Measurements from ENCODE around the gene WRNIP1.

WRNIP1 gene

GRCh38 chr6:2760882-2761842 is 4.0 kb upstream of the WRNIP1 start:
- TF ChIP-seq MAX (IDR thresholded peaks at IDR 0.05) (no peak), CEBPB (IDR thresholded peaks at IDR 0.05) (no peak), EP300 (IDR thresholded peaks at IDR 0.05; ENCODE audit: borderline replicate concordance) (no peak), FOXM1 (IDR thresholded peaks at IDR 0.05; ENCODE audit: borderline replicate concordance, low read depth) (no peak), TCF12 (IDR thresholded peaks at IDR 0.05; ENCODE audit: low read depth) (no peak), USF1 (IDR thresholded peaks at IDR 0.05) (no peak), TAF1 (IDR thresholded peaks at IDR 0.05; ENCODE audit: low read depth) (no peak)

- no peak for TF ChIP-seq FOXM1 (IDR thresholded peaks at IDR 0.05; ENCODE audit: borderline replicate concordance, low read depth)
- no peak for TF ChIP-seq TAF1 (IDR thresholded peaks at IDR 0.05; ENCODE audit: low read depth)
- no peak for TF ChIP-seq NFIC (IDR thresholded peaks at IDR 0.05)
- TF ChIP-seq REST (IDR thresholded peaks at IDR 0.05; ENCODE audit: low read depth): no peak
- TF ChIP-seq USF1 (IDR thresholded peaks at IDR 0.05): no peak
- TF ChIP-seq ZBTB7A (IDR thresholded peaks at IDR 0.05; ENCODE audit: low read depth): no peak
- no peak for TF ChIP-seq RAD21 (IDR thresholded peaks at IDR 0.05; ENCODE audit: low read depth)
- no peak for TF ChIP-seq EP300 (IDR thresholded peaks at IDR 0.05; ENCODE audit: borderline replicate concordance)
- TF ChIP-seq TCF12 (IDR thresholded peaks at IDR 0.05; ENCODE audit: low read depth): no peak
- TF ChIP-seq EGR1 (IDR thresholded peaks at IDR 0.05): no peak
- no peak for TF ChIP-seq CREB1 (IDR thresholded peaks at IDR 0.05; ENCODE audit: low read depth)
- no peak for TF ChIP-seq YY1 (IDR thresholded peaks at IDR 0.05; ENCODE audit: low read depth)
- TF ChIP-seq MAX (IDR thresholded peaks at IDR 0.05): no peak
- TF ChIP-seq TEAD4 (IDR thresholded peaks at IDR 0.05): no peak
- TF ChIP-seq CEBPB (IDR thresholded peaks at IDR 0.05): no peak
Observed at GRCh38 chr6:2763345-2763841, 1.8 kb upstream of the WRNIP1 start.

GRCh38 chr6:2763876-2764540 is 1.2 kb upstream of the WRNIP1 start:
- TF ChIP-seq YY1 (IDR thresholded peaks at IDR 0.05; ENCODE audit: low read depth) (no peak), MAX (IDR thresholded peaks at IDR 0.05) (no peak), TCF12 (IDR thresholded peaks at IDR 0.05; ENCODE audit: low read depth) (no peak), NFIC (IDR thresholded peaks at IDR 0.05) (no peak), TEAD4 (IDR thresholded peaks at IDR 0.05) (no peak), CEBPB (IDR thresholded peaks at IDR 0.05) (no peak), EGR1 (IDR thresholded peaks at IDR 0.05) (no peak), FOXM1 (IDR thresholded peaks at IDR 0.05; ENCODE audit: borderline replicate concordance, low read depth) (no peak)

GRCh38 chr6:2764610-2765165 is 505 bp upstream of the WRNIP1 start:
- TF ChIP-seq REST (IDR thresholded peaks at IDR 0.05; ENCODE audit: low read depth) (no peak), TEAD4 (IDR thresholded peaks at IDR 0.05) (no peak), EP300 (IDR thresholded peaks at IDR 0.05; ENCODE audit: borderline replicate concordance) (no peak), TCF12 (IDR thresholded peaks at IDR 0.05; ENCODE audit: low read depth) (no peak), USF1 (IDR thresholded peaks at IDR 0.05) (no peak), CREB1 (IDR thresholded peaks at IDR 0.05; ENCODE audit: low read depth) (no peak), MAX (IDR thresholded peaks at IDR 0.05) (peak; percentile 61; the same call in 1 of the 2 replicates), ZBTB7A (IDR thresholded peaks at IDR 0.05; ENCODE audit: low read depth) (no peak), TAF1 (IDR thresholded peaks at IDR 0.05; ENCODE audit: low read depth) (peak; percentile 45; the same call in 1 of the 2 replicates)

Measured in Ishikawa (cell line).